PC-3 (cell line): ENCODE measurements around the gene RPS25. TPM values are rescaled to one million over a fixed set of nuclear protein-coding genes. Genes with fewer than 3 reads are reported as not detected.

ENCODE experiments used
- ATAC-seq: fragments of 200-7000 bp; cut with Tn5 transposase; 2 replicates; pipeline ENCODE4 v1.9.1; 2020; ENCODE audit warnings: mild to moderate bottlenecking, moderate library complexity
- BruUV-seq: library from RNA; stranded (reverse); fragments of 400-500 nt; replicated peaks from 2 replicates; lab custom pipeline; 2021; lab: Mats Ljungman, UMichigan
- CTCF ChIA-PET: fragments of 300-600 bp; sonication (Branson Sonifier 250); formaldehyde crosslinking; loops from one replicate; lab custom pipeline; 2022; ENCODE audit warnings: antibody characterized with exemption; lab: Charles Lee
- POLR2A ChIA-PET: fragments of 300-600 bp; sonication (Branson Sonifier 250); formaldehyde crosslinking; loops from one replicate; lab custom pipeline; 2022; ENCODE audit warnings: antibody characterized with exemption; ENCODE audit not compliant: unreplicated experiment; lab: Charles Lee
- DNase-seq: peaks from one replicate; pipeline ENCODE4 v3.0.0-alpha.2; 2015
- H2AFZ ChIP-seq: fragments of 300-600 bp; sonication (generic); 2 replicates; pipeline ENCODE4 v1.6.0; 2016; ENCODE audit warnings: antibody characterized with exemption, low read length
- H3F3A ChIP-seq: fragments of 300-600 bp; sonication (generic); one replicate; pipeline ENCODE4 v1.6.0; 2017; ENCODE audit warnings: antibody characterized with exemption, low read length, control low read depth, mild to moderate bottlenecking; ENCODE audit not compliant: unreplicated experiment
- H3K27ac ChIP-seq: fragments of 300-600 bp; sonication (generic); 2 replicates; pipeline ENCODE4 v1.5.1; 2016; ENCODE audit warnings: mild to moderate bottlenecking, low read length
- H3K27me3 ChIP-seq: fragments of 300-600 bp; sonication (generic); 2 replicates; pipeline ENCODE4 v1.6.1; 2016; ENCODE audit warnings: low read length, mixed read lengths
- H3K36me3 ChIP-seq: fragments of 300-600 bp; sonication (generic); 2 replicates; pipeline ENCODE4 v1.6.1; 2016; ENCODE audit warnings: low read depth, mixed run types, low read length, mixed read lengths
- H3K4me1 ChIP-seq: fragments of 300-600 bp; sonication (generic); 2 replicates; pipeline ENCODE4 v1.5.1; 2016; ENCODE audit warnings: low read length; ENCODE audit not compliant: insufficient read depth
- H3K4me2 ChIP-seq: fragments of 300-600 bp; sonication (generic); 2 replicates; pipeline ENCODE4 v1.6.0; 2016; ENCODE audit warnings: low read length
- H3K4me3 ChIP-seq: fragments of 300-600 bp; sonication (generic); 2 replicates; pipeline ENCODE4 v1.5.1; 2016; ENCODE audit warnings: mild to moderate bottlenecking, low read length, mixed read lengths
- H3K79me2 ChIP-seq: fragments of 300-600 bp; sonication (generic); 2 replicates; pipeline ENCODE4 v1.6.1; 2017; ENCODE audit warnings: low read length, mixed read lengths
- H3K9ac ChIP-seq: fragments of 300-600 bp; sonication (generic); 2 replicates; pipeline ENCODE4 v1.6.0; 2016; ENCODE audit warnings: mild to moderate bottlenecking, low read length
- H3K9me2 ChIP-seq: fragments of 300-600 bp; sonication (generic); replicated peaks from 2 replicates; pipeline ENCODE4 v1.6.1; 2016; ENCODE audit warnings: mixed run types, low read length, mixed read lengths
- H3K9me3 ChIP-seq: fragments of 300-600 bp; sonication (generic); 2 replicates; pipeline ENCODE4 v1.6.1; 2016; ENCODE audit warnings: low read length, mixed read lengths
- H4K20me1 ChIP-seq: fragments of 300-600 bp; sonication (generic); 2 replicates; pipeline ENCODE4 v1.6.1; 2016; ENCODE audit warnings: low read length, mixed read lengths
- CTCF ChIP-seq: fragments of 300-600 bp; sonication (generic); conservative IDR thresholded peaks from 2 replicates; pipeline ENCODE4 v1.5.1; 2017; ENCODE audit warnings: antibody characterized with exemption, low read depth, mild to moderate bottlenecking, low read length
- EZH2 ChIP-seq: fragments of 300-600 bp; sonication (generic); IDR thresholded peaks from one replicate; pipeline ENCODE4 v1.6.1; 2017; ENCODE audit warnings: antibody characterized with exemption, mild to moderate bottlenecking, low read length; ENCODE audit not compliant: unreplicated experiment
- EZH2phosphoT487 ChIP-seq: fragments of 300-600 bp; sonication (generic); IDR thresholded peaks from 2 replicates; pipeline ENCODE4 v1.6.1; 2018; ENCODE audit warnings: mild to moderate bottlenecking, antibody characterized with exemption, low read length, borderline replicate concordance
- intact Hi-C: fragments of 100-400 bp; cut with micrococcal nuclease; formaldehyde crosslinking; loops from 2 replicates; pipeline ENCODE4 v1.9.0; 2023
- total RNA-seq: library from RNA; depleted of rRNA; stranded (reverse); fragments of >200 nt; gene quantifications from 2 replicates; pipeline ENCODE4 v1.2.3, GENCODE V29; 2014

RPS25 gene
- total RNA-seq, 1 experiment from 2014 or later = 931 TPM

DNA sequence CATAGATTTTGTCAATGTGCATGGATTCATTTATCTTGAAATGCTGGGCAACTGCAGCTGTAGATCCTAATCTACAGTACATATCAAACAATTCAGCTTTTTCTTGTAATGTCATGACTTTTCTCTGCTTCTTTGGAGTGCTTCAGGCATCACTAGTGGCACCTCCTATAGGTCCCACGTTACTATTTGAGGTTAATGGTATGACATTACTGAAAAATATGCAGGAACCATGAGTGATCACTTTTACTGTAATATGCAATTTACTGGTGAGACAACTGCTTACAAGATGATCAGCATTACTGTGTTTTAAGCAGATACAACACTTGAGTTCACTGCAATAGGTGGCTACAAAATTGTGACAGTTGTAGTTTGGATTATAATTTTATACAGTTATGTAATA lies 17.2 kb downstream of the RPS25 start:
- Histone ChIP-seq H3K27ac (no peak overlapping the region; the same call in 1 of the 2 replicates), H3K9me3 (no peaks in the 10 kb centered on the region), H3K27me3 (no peaks in the 10 kb centered on the region), H3K4me1 (peaks cover 38% of the 10 kb centered on the region), H3K4me3 (0 out of 2 replicates have a peak overlapping the region, but pooled peaks have one; percentile 7), H2AFZ (no peak overlapping the region), H4K20me1 (no peaks in the 10 kb centered on the region), H3K36me3 (peaks cover 41% of the 10 kb centered on the region), H3K79me2 (peaks cover 64% of the 10 kb centered on the region), H3F3A (no peaks in the 10 kb centered on the region), H3K9me2 (no peaks in the 10 kb centered on the region), H3K9ac (no peak overlapping the region), H3K4me2 (peak overlapping the region; percentile 54)
- no peak for ATAC-seq
- ChIA-PET POLR2A (interaction anchor here (0.6 kb wide), 1 partner anchor 121 kb away, joined by 5 read pairs; the partner anchor contains the start of gene HINFP), CTCF (no interaction called here)
- intact Hi-C loops = no loop called here
- no peak for TF ChIP-seq EZH2phosphoT487
- TF ChIP-seq CTCF = no peak
- TF ChIP-seq EZH2 = no peak
- DNase-seq = peak; percentile 66
- BruUV-seq = no TSS peak

GRCh38 chr11:118998822-118999221 lies 19.3 kb downstream of the RPS25 start:
- Histone ChIP-seq H3K9ac (peak overlapping the region; percentile 70), H3K9me3 (no peaks in the 10 kb centered on the region), H2AFZ (peak overlapping the region; percentile 91), H3K79me2 (peaks cover 67% of the 10 kb centered on the region), H3F3A (no peaks in the 10 kb centered on the region), H4K20me1 (no peaks in the 10 kb centered on the region), H3K4me1 (peaks cover 38% of the 10 kb centered on the region), H3K36me3 (peaks cover 33% of the 10 kb centered on the region), H3K27me3 (no peaks in the 10 kb centered on the region), H3K27ac (peak overlapping the region; percentile 41), H3K9me2 (no peaks in the 10 kb centered on the region), H3K4me2 (peak overlapping the region; percentile 91), H3K4me3 (peak overlapping the region; percentile 77)
- intact Hi-C loops = loop anchor here (2.0 kb wide), 1 partner anchor 20 kb away; the partner anchor contains the start of genes RPS25 and TRAPPC4
- ChIA-PET CTCF (interaction anchor here (0.6 kb wide), 1 partner anchor 15 kb away, joined by 7 read pairs; no protein-coding TSS in a partner anchor), POLR2A (no interaction called here)
- TF ChIP-seq EZH2phosphoT487 (no peak), EZH2 (no peak), CTCF (no peak)
- no TSS peak for BruUV-seq
- DNase-seq (peak; percentile 97), ATAC-seq (peak; percentile 56)

GRCh38 chr11:118998388-118998717 lies 19.8 kb downstream of the RPS25 start:
- H4K20me1 ChIP-seq = no peaks in the 10 kb centered on the region
- no peaks in the 10 kb centered on the region for H3F3A ChIP-seq
- H3K36me3 ChIP-seq = peaks cover 32% of the 10 kb centered on the region
- CTCF ChIA-PET = interaction anchor here (0.6 to 1.6 kb wide), 2 partner anchors 15 to 309 kb away, joined by 5 to 7 read pairs; no protein-coding TSS in a partner anchor
- POLR2A ChIA-PET = no interaction called here
- H3K9me3 ChIP-seq = no peaks in the 10 kb centered on the region
- H2AFZ ChIP-seq = peak overlapping the region; percentile 91
- peak overlapping the region; percentile 91 for H3K4me2 ChIP-seq
- ATAC-seq (peak; percentile 25), DNase-seq (peak; percentile 11)
- peak overlapping the region; percentile 41 for H3K27ac ChIP-seq
- TSS peak; percentile 58 for BruUV-seq
- no peaks in the 10 kb centered on the region for H3K27me3 ChIP-seq
- H3K9me2 ChIP-seq = no peaks in the 10 kb centered on the region
- H3K4me1 ChIP-seq = peaks cover 38% of the 10 kb centered on the region
- H3K4me3 ChIP-seq = peak overlapping the region; percentile 77
- intact Hi-C loops = loop anchor here (2.0 kb wide), 1 partner anchor 20 kb away; the partner anchor contains the start of genes RPS25 and TRAPPC4
- no peak for TF ChIP-seq CTCF
- TF ChIP-seq EZH2 = no peak
- TF ChIP-seq EZH2phosphoT487 = no peak
- H3K79me2 ChIP-seq = peaks cover 66% of the 10 kb centered on the region
- H3K9ac ChIP-seq = peak overlapping the region; percentile 70
